Ovary (tissue), 3 donors: ENCODE results near the gene TTLL11.

Experiments used
- POLR2A ChIP-seq: fragments of 450-650 bp; IDR thresholded peaks from one replicate; pipeline ENCODE4 v1.6.1; 2017; ENCODE audit warnings: antibody characterized with exemption, mild to moderate bottlenecking, moderate library complexity
- TF ChIP-seq, protein P1 (sequence below), 3 donors: fragments of 450-650 bp in 2 of 3; fragments of 200-600 bp in 1 of 3; IDR thresholded peaks; one replicate each; pipeline versions ENCODE4 v1.5.1 to v1.8.0; 2016 to 2022; ENCODE audit warnings: antibody characterized with exemption in 3 of 3, mild to moderate bottlenecking in 1 of 3
- donor health status: DM: no; HTN: no; CAD: no.

GRCh38 chr9:121830441-121831140 lies 262.5 kb downstream of the TTLL11 start:
- TF ChIP-seq, protein P1, sequence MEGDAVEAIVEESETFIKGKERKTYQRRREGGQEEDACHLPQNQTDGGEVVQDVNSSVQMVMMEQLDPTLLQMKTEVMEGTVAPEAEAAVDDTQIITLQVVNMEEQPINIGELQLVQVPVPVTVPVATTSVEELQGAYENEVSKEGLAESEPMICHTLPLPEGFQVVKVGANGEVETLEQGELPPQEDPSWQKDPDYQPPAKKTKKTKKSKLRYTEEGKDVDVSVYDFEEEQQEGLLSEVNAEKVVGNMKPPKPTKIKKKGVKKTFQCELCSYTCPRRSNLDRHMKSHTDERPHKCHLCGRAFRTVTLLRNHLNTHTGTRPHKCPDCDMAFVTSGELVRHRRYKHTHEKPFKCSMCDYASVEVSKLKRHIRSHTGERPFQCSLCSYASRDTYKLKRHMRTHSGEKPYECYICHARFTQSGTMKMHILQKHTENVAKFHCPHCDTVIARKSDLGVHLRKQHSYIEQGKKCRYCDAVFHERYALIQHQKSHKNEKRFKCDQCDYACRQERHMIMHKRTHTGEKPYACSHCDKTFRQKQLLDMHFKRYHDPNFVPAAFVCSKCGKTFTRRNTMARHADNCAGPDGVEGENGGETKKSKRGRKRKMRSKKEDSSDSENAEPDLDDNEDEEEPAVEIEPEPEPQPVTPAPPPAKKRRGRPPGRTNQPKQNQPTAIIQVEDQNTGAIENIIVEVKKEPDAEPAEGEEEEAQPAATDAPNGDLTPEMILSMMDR (IDR thresholded peaks at IDR 0.05) = no peak
- TF ChIP-seq POLR2A = no peak
